Fibroblast of mammary gland (primary cell): ENCODE measurements around the gene ELAC1.
A peak's percentile ranks its signal among the peaks of the same experiment; 100 is the strongest.
"Not testable (repeated sequence)": the region's sequence is repeated elsewhere in the genome, so short reads cannot be mapped to it uniquely, and the experiment has no call there.

Experiments used
- DNase-seq: peaks from one replicate; pipeline ENCODE4 v3.0.0-alpha.2; 2010; ENCODE audit warnings: low read depth
- H3K4me3 ChIP-seq: 2 replicates; pipeline ENCODE4 v1.5.1; 2011; ENCODE audit warnings: low read depth, mild to moderate bottlenecking, low read length, moderate library complexity; ENCODE audit not compliant: control insufficient read depth
- CTCF ChIP-seq: conservative IDR thresholded peaks from 2 replicates; pipeline ENCODE4 v1.5.1; 2011; ENCODE audit warnings: low read depth, low read length, inconsistent platforms; ENCODE audit not compliant: control insufficient read depth, insufficient read depth

Gene ELAC1

GRCh38 chr18:50934545-50935211 lies 33.2 kb upstream of the ELAC1 start:
- no peak overlapping the region for H3K4me3 ChIP-seq
- no peak for TF ChIP-seq CTCF
- DNase-seq = no peak

- DNase-seq = no peak
- TF ChIP-seq CTCF = no peak
- no peak overlapping the region for H3K4me3 ChIP-seq
Observed at GRCh38 chr18:50935493-50936191, 32.2 kb upstream of the ELAC1 start.

- no peak overlapping the region for H3K4me3 ChIP-seq
- no peak for TF ChIP-seq CTCF
- no peak for DNase-seq
Observed at GRCh38 chr18:50937183-50937582, 30.7 kb upstream of the ELAC1 start.

GRCh38 chr18:50938912-50939311 lies 28.9 kb upstream of the ELAC1 start:
- no peak for DNase-seq
- no peak overlapping the region for H3K4me3 ChIP-seq
- TF ChIP-seq CTCF = no peak

- H3K4me3 ChIP-seq = no peak overlapping the region
- TF ChIP-seq CTCF = no peak
- peak; percentile 6 for DNase-seq
Observed at GRCh38 chr18:50944245-50944932, 23.5 kb upstream of the ELAC1 start.

GRCh38 chr18:50945918-50946317 lies 21.9 kb upstream of the ELAC1 start:
- not testable (repeated sequence) for H3K4me3 ChIP-seq, DNase-seq

- DNase-seq = peak; percentile 66
- H3K4me3 ChIP-seq = no peak overlapping the region
- no peak for TF ChIP-seq CTCF
Observed at GRCh38 chr18:50947899-50948298, 19.9 kb upstream of the ELAC1 start.
